Heart left ventricle (tissue), 13 donors: Measurements from ENCODE around the gene TAF4B.

Source experiments
- POLR2A ChIP-seq, 2 donors: fragments of 450-650 bp; IDR thresholded peaks; one replicate each; pipeline ENCODE4 v1.6.1; 2017; ENCODE audit warnings: antibody characterized with exemption in 2 of 2, mild to moderate bottlenecking in 2 of 2, moderate library complexity in 2 of 2
- TF ChIP-seq, protein P1 (sequence below), 12 donors: fragments of 200-600 bp; sonication (generic) in 4 of 12; IDR thresholded peaks; one replicate each; pipeline versions ENCODE4 v1.5.0 to v1.8.0; 2018 to 2022; ENCODE audit warnings: antibody characterized with exemption in 12 of 12, mild to moderate bottlenecking in 5 of 12
- donor health status: ischemic (EF 13 %, LVEDD 7.1; RV severe dilation, severe dysfunction).
- donor health status: DM: no; HTN: yes; CAD: no.
- donor health status: DM: no; HTN: no; CAD: no.
- donor health status: ischemic (EF 25% LVEDD 6.9; RV normal size, moderate dysfunction).
- donor health status: ischemic (EF 25% LVEDD 5.7; RV mildly dilated, moderate dysfunction).
- donor health status: ischemic (EF 35%, LVEDD 5.7; RV mildly dilated, moderate dysfunction).
- donor health status: nonischemic (EF 11% LVEDD 7.7; RV severe dilation, severe dysfunction).
- donor health status: DM: yes; HTN: yes; CAD: no.
- donor health status: PGD.
- donor health status: ischemic (EF 29% LVEDD 5.4; RV normal size, mild dysfunction).
- donor health status: nonischemic (EF 23%, LVEDD 6.1; RV moderate dilation, normal function).

DNA sequence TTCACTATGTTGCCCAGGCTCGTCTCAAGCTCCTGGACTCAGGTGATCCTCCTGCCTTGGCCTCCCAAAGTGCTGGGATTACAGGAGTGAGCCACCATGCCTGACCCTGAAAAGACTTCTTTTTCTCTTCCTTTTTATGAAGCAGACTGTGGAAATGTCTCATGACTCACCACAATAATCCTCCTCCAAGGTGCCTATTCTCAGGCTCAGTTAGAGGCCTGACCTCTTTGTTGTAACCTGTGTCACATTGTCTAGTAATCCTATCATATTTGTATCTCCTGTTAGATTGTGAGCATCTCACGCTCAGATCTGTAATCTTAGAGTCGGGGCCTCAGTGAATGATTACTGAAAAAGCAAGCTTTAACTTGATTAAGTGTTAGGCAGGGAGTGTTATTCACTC is 18.3 kb upstream of the TAF4B start:
- TF ChIP-seq, protein P1, sequence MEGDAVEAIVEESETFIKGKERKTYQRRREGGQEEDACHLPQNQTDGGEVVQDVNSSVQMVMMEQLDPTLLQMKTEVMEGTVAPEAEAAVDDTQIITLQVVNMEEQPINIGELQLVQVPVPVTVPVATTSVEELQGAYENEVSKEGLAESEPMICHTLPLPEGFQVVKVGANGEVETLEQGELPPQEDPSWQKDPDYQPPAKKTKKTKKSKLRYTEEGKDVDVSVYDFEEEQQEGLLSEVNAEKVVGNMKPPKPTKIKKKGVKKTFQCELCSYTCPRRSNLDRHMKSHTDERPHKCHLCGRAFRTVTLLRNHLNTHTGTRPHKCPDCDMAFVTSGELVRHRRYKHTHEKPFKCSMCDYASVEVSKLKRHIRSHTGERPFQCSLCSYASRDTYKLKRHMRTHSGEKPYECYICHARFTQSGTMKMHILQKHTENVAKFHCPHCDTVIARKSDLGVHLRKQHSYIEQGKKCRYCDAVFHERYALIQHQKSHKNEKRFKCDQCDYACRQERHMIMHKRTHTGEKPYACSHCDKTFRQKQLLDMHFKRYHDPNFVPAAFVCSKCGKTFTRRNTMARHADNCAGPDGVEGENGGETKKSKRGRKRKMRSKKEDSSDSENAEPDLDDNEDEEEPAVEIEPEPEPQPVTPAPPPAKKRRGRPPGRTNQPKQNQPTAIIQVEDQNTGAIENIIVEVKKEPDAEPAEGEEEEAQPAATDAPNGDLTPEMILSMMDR (IDR thresholded peaks at IDR 0.05): no peak
- TF ChIP-seq POLR2A (IDR thresholded peaks at IDR 0.05): no peak
